CD4-positive, alpha-beta T cell treated with Interleukin-4 for 1 hour (primary cell): ENCODE measurements around the gene PRR5.

Experiments used
- DNase-seq, 2 donors: peaks; one replicate each; pipeline ENCODE4 v3.0.0-alpha.2; 2020 to 2022

The PRR5 gene

DNA sequence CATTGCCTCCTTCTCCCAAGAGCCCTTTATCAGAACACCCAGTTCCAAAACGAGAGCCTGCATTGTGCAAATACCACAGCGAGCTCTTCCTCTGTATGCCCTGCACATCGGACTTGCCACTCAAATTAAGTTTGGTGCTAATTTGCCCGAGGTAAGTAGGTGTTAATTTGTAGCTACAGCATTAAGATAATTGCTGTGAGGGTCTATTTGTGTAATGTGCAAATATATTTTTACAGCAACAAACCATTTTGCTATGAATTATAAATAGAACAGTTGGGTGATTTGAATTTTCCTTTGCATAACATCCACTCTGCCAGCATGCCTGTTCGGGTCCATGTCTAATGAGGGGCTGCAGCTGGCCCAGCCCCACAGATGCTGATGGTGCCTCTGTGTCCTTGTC lies 58.5 kb downstream of the PRR5 start:
- DNase-seq, result no peak

DNA sequence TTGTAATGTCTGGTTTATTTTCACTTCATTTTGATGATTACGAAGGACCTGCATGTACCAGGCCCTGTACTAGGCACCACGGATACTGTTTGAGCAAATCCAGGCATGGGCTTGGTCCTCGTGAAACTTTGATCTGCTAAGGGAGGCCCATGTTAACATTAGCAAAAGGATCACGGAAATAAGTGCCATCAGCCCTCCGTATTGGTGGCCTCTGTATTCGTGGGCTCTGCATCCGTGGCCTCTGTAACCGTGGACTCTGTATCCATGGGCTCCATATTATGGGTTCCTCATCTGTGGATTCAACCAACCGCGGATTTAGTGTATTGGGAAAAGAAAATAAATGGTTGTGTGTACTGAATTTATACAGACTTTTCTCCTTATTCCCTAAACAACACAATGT lies 59.0 kb downstream of the PRR5 start:
- no peak for DNase-seq

DNA sequence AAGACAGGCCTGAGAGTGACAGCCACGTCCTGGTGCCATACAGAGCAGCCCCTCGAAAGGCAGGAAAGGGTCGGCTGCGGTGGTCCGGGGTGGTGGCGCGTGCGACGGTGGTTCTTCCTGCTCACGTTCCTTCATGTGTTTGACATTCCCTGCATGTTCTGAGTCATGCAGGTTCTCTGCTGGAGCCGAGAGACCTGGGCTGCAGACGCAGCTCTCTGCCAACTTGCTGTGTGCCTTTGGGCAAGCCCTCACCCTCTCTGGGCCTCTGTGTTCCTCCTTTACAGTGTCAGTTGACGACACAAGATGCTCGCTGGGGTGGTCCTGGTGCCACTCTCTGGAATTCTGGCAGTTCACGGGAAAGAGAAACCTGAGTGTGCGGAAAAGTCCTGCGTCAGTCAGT lies 62.4 kb downstream of the PRR5 start:
- DNase-seq, result no peak

DNA sequence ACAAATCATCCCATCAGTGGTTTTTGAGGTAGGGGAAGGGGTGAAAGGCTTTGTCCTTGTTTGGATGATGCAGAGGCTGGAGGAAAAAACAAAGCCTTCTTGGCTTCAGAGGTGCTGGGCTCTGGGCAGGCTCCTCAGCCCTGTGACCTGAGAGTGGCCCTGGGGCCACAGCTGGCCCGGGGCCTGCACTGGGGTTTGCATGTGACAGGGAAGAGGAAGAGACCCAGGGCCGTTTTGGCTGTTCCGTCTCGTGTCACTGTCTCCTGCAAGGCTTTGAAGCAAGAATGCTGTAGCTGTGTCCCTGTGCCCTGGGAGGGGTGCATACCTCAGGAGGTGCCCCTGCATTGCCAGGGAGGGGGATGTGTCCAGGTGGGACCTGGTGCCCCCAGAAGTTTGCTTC lies 63.0 kb downstream of the PRR5 start:
- DNase-seq, result no peak

DNA sequence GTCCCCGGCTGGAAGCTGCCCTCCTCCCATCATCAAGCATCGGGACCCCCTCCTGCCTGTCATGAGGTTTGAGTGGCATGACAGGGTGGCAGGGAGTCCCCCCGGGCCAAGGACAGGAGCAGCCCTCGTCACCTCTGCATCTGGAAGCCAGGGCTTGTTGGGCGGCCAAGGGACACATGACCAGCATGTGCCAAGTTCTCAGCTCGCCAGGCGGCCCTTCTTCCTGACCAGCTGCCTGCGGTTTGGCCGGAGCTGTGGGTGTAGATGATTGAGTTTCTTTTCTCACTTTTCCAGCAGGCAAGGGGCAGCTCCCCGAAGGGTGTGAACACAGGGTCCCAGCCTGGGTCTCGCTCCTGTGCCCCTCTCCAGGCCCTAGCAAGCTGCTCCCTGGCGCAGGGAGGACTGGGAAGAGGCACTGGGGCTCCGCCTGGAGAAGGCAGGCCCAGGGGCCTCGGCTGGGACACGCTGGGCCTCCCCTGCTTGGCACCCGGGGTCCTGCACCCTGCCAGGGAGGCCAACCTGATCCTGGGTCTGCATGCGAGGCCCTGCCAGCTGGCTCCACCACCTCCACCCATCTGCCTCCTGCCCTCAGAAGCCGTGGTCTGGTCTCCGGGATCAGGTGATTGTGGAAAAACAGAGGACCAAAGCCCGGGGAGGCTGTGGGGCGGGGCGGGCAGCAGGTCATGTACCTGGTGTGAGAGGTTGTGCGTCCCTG lies 63.7 kb downstream of the PRR5 start:
- DNase-seq, result no peak

DNA sequence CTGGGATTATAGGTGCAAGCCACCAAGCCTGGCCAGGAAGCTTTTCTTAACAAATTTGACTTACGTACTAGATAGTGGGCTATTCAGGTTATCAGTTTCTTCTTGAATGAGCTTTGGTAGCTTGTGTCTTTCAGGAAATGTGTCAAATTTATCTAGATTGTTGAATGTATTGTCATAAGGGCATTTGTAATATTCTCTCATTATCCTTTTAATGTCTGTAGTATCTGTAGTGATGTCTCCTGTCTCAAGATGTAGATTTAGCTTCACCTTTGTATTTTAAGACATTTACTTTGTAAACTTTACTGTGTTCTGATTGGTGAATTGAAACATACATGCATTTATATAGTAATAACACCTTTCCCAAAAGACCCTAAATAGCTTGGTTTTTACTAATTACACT lies 71.1 kb downstream of the PRR5 start:
- DNase-seq, result no peak

DNA sequence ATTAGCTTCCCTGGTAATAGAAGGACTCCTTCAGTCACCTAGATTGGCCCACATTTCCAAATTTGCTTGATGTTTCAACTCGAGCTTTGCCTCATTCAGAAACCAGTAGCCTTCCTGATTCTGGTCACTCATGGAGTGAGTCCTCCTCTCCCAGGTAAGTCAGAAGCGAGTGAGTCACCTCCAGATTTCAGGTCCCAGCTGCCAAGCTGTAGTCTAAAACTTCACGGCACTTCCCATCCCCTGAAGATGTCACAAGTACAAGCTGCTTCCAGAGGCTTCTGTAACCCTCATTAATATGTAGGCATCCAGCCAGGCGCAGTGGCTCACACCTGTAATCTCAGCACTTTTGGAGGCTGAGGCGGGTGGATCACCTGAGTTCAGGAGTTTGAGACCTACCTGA lies 73.9 kb downstream of the PRR5 start:
- no peak for DNase-seq

DNA sequence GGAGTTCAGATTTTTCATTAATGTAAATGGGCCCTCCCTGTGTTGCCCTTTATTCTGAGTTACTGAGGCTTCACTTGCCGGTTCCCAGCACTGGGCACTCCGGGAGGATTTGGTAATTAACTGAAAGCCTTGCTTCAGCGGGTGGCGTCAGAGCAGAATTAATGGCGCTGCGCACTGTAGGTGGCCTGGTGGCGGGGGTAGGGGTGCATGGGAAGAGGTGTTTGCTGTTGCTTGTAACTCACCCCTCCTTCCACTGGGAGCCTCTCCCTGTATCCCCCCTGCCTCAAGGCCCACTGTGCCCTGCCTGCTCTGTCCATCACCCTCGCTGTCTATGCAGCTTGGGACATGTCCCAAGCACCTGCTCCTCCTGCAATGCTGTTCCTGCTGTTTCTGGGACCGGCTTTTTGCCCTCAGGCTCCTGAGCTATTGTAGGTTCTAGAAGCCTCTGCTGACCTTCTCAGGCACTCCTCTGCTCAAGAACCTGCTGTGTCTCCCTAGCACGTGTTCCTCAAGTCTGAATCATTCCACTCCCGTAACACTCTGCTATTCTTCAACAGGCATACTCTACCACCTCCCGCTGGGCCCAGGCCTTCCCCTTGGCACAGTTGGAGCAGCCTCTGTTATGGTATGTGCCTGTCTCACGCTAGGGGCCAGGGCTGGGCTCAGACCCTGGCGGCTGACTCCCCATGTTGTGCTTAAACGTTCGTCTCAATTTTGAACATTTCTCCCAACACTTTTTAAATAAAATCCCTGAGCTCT lies 74.8 kb downstream of the PRR5 start:
- DNase-seq, result no peak

DNA sequence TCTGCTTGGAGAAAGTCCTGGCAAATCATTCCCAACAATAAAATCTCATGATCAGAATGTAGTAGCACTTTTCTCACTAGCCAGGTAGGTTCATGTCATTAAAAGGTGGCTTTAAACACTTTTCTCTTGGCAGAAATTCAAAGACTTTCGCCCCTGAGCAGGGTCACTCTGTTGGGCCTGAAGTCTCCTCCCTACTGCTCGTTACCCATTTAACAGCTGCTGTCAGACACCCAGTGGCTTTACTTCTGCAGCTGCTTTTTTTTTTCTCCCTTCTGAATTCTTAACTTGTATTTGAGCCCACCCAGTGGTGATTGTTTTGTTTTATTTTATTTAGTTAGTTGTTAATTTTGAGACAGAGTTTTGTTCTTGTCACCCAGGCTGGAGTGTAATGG lies 75.4 kb downstream of the PRR5 start:
- DNase-seq, result no peak

DNA sequence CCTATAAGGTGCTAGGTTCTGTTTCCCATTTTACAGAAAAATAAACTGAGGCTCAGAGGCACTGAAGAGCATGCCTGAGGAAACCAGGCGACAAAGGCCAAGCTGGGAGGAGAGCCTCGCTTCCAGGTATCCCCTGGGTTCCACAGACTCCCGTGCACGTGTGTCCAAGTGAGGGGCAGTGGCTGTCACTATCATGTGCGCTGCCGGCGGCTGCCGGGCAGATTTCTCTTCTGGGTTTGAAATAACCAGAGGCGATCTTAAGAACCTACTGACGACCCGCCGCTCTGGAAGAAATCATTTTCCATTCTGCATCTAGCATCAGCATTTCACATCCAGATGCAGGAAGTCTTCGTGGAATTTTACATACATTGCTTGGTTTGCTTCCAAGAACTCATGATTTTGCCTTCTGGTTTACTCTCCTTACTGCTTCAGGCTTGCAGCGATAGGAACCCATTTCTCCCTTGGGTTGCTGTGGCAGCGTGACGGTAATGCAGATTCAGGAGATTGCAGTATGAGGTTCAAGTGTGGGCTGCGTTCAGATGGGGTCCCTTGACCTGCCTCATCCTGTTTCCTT lies 79.0 kb downstream of the PRR5 start:
- no peak for DNase-seq

DNA sequence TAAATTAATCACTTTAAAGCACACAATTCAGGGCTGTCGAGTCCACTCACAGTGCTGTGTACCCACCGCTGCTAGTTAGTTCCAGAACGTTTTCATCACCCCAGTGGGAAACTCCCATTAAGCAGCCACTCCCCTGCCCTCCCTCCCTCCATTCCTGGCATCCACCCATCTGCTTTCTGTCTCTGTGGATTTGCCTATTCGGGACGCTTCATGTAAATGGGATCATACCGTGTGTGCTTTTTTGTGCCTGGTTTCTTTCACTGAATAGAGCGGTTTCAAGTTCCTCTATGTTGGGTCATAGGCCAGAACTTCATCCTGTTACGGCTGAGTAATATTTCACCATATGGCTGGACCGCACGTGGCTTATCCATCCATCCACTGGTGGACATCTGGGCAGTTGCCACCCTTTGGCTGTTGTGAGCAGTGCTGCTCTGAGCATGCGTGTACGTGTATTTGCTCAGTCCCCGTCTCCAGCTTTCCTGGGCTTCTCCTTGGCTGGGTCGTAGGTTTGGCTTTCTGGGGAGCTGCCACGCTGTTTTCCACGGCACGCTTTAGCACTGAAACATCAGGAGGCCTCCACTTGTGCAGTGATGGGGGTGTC lies 80.5 kb downstream of the PRR5 start:
- no peak for DNase-seq

DNA sequence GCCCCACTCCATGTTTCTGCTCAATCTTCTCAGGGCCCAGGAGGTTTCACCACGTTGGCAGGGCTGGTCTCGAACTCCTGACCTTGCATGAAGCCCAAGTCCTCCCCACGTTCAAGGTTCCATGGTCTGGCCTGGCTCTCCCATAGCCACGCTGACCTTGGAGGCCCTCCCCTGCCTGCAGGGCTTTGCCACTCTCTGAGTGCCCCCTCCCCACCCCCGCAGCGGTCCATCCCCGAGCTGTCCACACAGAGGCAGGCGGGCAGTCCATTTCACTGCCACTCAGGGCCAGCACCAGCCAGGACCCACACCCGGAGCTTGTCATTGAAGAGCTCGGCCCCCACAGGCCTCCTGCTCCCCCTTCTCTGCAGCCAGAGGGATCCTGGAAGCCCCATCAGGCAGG lies 81.1 kb downstream of the PRR5 start:
- DNase-seq, result no peak

DNA sequence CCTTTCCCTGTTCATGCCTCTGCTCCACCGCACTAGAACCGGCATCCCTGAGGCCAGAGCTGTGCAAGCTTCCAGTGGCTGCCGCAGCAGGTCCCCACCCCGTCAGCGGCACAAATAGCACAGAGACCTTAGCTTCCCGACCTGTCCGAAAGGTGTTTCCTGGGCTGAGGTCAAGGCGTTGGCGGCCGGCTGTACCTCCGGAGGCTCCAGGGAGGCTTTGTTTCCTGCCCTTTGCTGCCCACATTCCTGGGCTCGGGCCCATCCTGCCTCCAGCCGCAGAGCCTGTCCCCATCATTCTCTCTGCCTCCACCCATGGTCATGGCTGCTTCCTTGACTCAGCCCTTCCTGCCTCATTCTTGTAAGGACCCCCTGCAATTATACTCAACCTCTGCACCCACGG lies 81.6 kb downstream of the PRR5 start:
- no peak for DNase-seq

DNA sequence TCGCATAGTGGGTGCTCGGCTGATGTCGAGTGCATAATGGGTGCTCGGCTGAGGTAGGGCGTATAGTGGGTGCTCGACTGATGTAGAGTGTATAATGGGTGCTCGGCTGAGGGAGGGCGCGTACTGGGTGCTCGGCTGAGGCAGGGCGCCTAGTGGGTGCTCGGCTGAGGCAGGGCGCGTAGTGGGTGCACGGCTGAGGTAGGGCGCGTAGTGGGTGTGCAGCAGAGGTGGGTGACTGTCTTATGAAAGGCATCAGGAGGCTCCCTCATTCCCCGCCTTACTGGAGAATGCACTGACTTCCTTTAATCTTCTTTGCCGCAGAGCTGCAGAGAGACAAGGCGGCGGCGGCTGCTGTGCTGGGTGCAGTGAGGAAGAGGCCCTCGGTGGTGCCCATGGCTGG lies 84.1 kb downstream of the PRR5 start:
- no peak for DNase-seq

DNA sequence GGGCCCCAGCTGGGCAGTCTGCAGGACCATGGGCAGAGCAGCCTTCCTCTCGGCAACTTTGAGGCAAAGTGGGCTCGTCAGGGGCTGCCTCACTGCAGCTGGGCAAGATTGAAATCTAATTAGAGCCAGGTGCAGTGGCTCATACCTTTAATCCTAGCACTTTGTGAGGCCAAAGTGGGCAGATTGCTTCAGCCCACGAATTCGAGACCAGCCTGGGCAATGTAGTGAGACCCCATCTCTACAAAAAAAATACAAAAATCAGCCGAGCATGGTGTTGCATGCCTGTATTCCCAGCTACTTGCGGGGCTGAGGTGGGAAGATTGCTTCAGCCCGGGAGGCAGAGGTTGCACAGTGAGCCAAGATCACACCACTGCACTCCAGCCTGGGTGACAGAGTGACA lies 84.6 kb downstream of the PRR5 start:
- DNase-seq, result no peak
